RWPE1 (cell line): ENCODE results near the gene GRM3.
"Not testable (repeated sequence)": the region's sequence is repeated elsewhere in the genome, so short reads cannot be mapped to it uniquely, and the experiment has no call there.

Experiments
- CTCF ChIA-PET: fragments of 350-600 bp; sonication (Branson Sonifier 250); formaldehyde crosslinking; extraction: SDS; loops from one replicate; lab custom pipeline; 2021; lab: Yijun Ruan, JAX
- POLR2A ChIA-PET: fragments of 400-600 bp; formaldehyde crosslinking; extraction: SDS; loops from one replicate; lab custom pipeline; 2020; ENCODE audit warnings: antibody characterized with exemption; ENCODE audit not compliant: low non-redundant PET; lab: Yijun Ruan, JAX
- DNase-seq: peaks from one replicate; pipeline ENCODE4 v3.0.0; 2012; ENCODE audit warnings: low spot score
- H3K27ac ChIP-seq: fragments of 450-650 bp; 2 replicates; pipeline ENCODE4 v1.5.1; 2017
- TF ChIP-seq, protein P1 (sequence below): fragments of 450-650 bp; conservative IDR thresholded peaks from 2 replicates; pipeline ENCODE4 v1.5.1; 2017; ENCODE audit warnings: low read depth, mild to moderate bottlenecking

Gene GRM3

GRCh38 chr7:86643561-86644281 is at the start of gene GRM3:
TSS of gene GRM3 (plus strand) at chr7:86643909. CDS start at chr7:86765146, 121,237 bp downstream.
- TF ChIP-seq, protein P1, sequence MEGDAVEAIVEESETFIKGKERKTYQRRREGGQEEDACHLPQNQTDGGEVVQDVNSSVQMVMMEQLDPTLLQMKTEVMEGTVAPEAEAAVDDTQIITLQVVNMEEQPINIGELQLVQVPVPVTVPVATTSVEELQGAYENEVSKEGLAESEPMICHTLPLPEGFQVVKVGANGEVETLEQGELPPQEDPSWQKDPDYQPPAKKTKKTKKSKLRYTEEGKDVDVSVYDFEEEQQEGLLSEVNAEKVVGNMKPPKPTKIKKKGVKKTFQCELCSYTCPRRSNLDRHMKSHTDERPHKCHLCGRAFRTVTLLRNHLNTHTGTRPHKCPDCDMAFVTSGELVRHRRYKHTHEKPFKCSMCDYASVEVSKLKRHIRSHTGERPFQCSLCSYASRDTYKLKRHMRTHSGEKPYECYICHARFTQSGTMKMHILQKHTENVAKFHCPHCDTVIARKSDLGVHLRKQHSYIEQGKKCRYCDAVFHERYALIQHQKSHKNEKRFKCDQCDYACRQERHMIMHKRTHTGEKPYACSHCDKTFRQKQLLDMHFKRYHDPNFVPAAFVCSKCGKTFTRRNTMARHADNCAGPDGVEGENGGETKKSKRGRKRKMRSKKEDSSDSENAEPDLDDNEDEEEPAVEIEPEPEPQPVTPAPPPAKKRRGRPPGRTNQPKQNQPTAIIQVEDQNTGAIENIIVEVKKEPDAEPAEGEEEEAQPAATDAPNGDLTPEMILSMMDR = no peak
- peak; percentile 12 for DNase-seq
- ChIA-PET CTCF (no interaction called here), POLR2A (no interaction called here)
- no peak within 1 kb of the TSS for H3K27ac ChIP-seq

- CTCF ChIA-PET = no interaction called here
- TF ChIP-seq, protein P1 = no peak
- no peak for DNase-seq
- no peak overlapping the region for H3K27ac ChIP-seq
- POLR2A ChIA-PET = no interaction called here
Observed at GRCh38 chr7:86598311-86598710, 45.4 kb upstream of the GRM3 start.

- CTCF ChIA-PET = no interaction called here
- no peak for DNase-seq
- H3K27ac ChIP-seq = no peak overlapping the region
- POLR2A ChIA-PET = no interaction called here
- TF ChIP-seq, protein P1 = no peak
Observed at GRCh38 chr7:86598721-86599120, 45.0 kb upstream of the GRM3 start.

DNA sequence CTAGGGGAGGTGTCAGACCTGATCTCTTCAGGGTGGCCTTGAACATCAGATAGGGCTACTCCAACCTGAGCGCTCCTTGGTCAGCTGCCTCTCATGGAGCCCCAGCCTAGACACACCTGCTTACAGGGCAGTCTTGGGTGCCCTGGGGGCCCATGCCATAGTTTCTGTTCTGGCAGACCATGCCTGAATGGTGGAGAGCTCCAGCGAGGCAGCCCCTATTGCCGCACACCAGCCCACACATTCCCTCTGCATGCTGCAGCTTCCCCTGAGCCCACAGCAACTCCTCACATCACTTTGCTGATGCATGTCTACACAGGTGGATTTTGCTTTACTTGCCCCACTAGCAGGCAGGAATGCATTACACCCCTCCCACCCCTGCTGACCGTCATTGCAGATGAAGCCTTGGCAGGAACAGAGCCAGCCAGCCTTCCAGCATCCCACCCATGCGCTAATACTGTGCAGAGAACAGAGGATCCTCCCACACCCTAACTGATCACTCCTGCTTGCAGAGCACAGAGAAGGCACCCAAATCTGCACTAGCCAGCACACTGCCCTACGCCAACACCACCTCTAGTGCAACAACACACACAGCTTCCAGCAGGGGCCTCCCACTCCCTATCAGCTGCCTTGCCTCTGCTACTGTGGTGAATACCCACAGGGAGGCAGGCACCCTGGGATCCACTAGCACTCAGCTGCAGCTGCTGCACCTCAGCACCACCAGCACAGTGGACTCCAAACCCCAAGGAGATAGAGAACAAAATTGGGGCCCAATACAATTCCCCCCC is 43.0 kb upstream of the GRM3 start:
- CTCF ChIA-PET = no interaction called here
- DNase-seq = no peak
- H3K27ac ChIP-seq = no peak overlapping the region
- TF ChIP-seq, protein P1 = no peak
- POLR2A ChIA-PET = interaction anchor here (0.6 kb wide), 1 partner anchor 55 kb away, joined by 8 read pairs; no protein-coding TSS in a partner anchor

DNA sequence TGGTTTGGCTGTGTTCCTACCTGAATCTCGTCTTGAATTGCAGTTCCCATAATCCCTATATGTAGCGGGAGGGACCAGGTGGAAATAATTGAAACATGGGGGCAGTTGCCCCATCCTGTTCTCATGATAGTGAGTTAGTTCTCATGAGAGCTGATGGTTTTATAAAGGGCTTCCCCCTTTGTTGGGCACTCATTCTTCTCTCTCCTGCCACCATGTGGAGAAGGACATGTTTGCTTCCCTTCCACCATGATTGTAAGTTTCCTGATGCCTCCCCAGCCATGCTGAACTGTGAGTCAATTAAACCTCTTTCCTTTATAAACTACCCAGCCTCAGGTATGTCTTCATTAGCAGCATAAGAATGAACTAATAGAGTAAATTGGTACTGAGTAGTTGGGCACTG is 28.0 kb upstream of the GRM3 start:
- CTCF ChIA-PET, POLR2A ChIA-PET, DNase-seq, H3K27ac ChIP-seq: not testable (repeated sequence)
- TF ChIP-seq, protein P1 = peak; percentile 18; the same call in 1 of the 2 replicates
